AG04449 (cell line): ENCODE measurements around the gene DLK1.
A peak's percentile ranks its signal among the peaks of the same experiment; 100 is the strongest.

Source experiments
- CTCF ChIA-PET: fragments of 350-600 bp; formaldehyde crosslinking; extraction: SDS; loops from one replicate; lab custom pipeline; 2021; ENCODE audit warnings: antibody characterized with exemption; lab: Yijun Ruan, JAX
- POLR2A ChIA-PET: fragments of 400-600, 350-600 bp; formaldehyde crosslinking; extraction: SDS; loops from one replicate; lab custom pipeline; 2020; ENCODE audit warnings: antibody characterized with exemption, inconsistent platforms; lab: Yijun Ruan, JAX
- DNase-seq: peaks from one replicate; pipeline ENCODE4 v3.0.0-alpha.2; 2010; ENCODE audit warnings: low read depth, low spot score
- H3K4me3 ChIP-seq: 2 replicates; pipeline ENCODE4 v1.5.1; 2011; ENCODE audit warnings: low read depth, mild to moderate bottlenecking, control low read depth, low read length
- TF ChIP-seq, protein P1 (sequence below): IDR thresholded peaks from one replicate; pipeline ENCODE4 v1.5.1; 2011; ENCODE audit warnings: mild to moderate bottlenecking, moderate library complexity, low read length, control low read depth, inconsistent platforms; ENCODE audit not compliant: insufficient read depth; ENCODE audit errors: missing control alignments

The DLK1 gene

DNA sequence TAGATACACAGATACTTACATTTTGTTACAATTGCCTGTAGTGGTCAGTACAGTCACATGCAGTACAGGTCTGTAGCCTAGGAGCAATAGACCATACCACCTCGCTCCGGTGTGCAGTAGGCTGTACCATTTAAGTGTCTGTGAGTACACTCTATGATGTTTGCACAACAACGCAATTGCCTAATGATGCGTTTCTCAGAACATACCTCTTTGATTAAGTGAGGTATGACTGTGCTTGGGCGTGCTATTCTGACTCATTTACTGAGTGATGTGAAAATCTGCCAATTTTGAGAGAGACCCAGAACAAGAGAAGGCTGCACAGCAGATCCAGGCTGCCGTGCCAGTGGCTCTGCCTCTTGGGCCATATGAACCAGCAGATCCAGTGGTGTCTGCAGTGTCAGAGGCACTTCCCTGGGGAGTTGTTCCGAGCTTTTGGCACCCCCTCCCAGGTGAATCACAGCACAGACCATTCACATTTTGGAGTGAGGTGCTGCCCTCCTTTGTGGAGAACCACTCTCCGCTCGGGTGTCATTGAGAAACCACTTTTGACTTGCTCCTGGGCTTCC is 20.4 kb downstream of the DLK1 start:
- H3K4me3 ChIP-seq: no peak overlapping the region
- POLR2A ChIA-PET: no interaction called here
- CTCF ChIA-PET: interaction anchor here (0.6 kb wide), 1 partner anchor 884 kb away, joined by 3 read pairs; no protein-coding TSS in a partner anchor
- DNase-seq: peak; percentile 86
- TF ChIP-seq, protein P1, sequence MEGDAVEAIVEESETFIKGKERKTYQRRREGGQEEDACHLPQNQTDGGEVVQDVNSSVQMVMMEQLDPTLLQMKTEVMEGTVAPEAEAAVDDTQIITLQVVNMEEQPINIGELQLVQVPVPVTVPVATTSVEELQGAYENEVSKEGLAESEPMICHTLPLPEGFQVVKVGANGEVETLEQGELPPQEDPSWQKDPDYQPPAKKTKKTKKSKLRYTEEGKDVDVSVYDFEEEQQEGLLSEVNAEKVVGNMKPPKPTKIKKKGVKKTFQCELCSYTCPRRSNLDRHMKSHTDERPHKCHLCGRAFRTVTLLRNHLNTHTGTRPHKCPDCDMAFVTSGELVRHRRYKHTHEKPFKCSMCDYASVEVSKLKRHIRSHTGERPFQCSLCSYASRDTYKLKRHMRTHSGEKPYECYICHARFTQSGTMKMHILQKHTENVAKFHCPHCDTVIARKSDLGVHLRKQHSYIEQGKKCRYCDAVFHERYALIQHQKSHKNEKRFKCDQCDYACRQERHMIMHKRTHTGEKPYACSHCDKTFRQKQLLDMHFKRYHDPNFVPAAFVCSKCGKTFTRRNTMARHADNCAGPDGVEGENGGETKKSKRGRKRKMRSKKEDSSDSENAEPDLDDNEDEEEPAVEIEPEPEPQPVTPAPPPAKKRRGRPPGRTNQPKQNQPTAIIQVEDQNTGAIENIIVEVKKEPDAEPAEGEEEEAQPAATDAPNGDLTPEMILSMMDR: no peak

DNA sequence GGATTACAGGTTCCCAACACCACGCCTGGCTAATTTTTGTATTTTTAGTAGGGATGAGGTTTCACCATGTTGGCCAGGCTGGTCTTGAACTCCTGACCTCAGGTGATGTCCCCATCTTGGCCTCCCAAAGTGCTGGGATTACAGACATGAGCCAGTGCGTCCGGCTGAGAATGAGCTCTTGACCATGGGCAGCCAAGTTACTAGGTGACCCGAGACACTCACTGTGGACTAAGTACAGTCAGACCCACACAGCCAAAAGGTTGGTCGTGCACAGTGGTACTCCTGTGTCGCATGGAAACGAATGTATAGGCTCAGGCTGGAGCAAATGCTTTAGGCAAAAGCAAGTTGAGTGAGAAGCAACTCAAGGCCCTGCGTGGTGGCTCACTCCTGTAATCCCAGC is 21.0 kb downstream of the DLK1 start:
- POLR2A ChIA-PET: no interaction called here
- CTCF ChIA-PET: interaction anchor here (0.6 kb wide), 1 partner anchor 883 kb away, joined by 3 read pairs; no protein-coding TSS in a partner anchor
- no peak for DNase-seq
- H3K4me3 ChIP-seq: no peak overlapping the region
- TF ChIP-seq, protein P1: no peak

DNA sequence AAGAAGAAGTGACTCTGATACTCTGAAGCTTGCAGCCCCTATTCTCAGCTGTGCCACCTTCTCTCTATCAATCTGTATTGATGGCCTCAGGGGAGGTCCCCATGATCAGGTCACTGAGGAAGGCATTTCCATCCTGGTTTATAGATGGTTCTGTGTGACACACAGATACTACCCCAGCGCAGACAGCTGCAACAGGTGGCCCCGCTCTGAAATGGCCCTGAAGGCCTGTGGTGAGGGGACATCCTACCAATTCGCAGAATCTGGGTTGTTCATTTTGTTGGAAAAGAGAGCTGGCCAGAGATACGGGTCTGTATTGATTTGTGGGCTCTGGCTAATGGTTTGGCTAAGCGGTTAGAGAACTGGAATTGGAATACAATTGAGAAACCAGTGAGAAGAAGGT is 21.7 kb downstream of the DLK1 start:
- POLR2A ChIA-PET: no interaction called here
- CTCF ChIA-PET: interaction anchor here (1.3 kb wide), 1 partner anchor 365 kb away, joined by 3 read pairs; no protein-coding TSS in a partner anchor
- DNase-seq: no peak
- TF ChIP-seq, protein P1: no peak
- no peak overlapping the region for H3K4me3 ChIP-seq

DNA sequence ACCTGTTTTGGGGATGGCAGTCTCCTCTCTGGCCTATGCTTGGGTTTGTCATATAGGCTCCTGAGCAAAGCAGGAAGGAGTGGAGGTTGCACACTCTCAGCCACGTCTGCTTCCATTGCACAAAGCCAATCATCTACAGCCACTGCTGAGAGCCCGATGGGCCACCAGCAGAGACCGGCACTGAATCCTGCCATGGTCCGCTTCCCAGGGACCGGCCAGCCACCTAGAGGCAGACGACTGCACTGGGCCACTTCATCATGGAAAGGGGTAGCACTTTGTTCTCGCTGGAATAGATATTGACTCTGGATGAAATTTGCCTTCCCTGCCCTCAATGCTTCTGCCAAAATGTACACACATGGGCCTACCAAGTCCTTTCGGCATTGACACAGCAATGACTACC is 22.3 kb downstream of the DLK1 start:
- H3K4me3 ChIP-seq: no peak overlapping the region
- ChIA-PET POLR2A (no interaction called here), CTCF (interaction anchor here (1.3 kb wide), 1 partner anchor 365 kb away, joined by 3 read pairs; no protein-coding TSS in a partner anchor)
- TF ChIP-seq, protein P1: no peak
- no peak for DNase-seq

DNA sequence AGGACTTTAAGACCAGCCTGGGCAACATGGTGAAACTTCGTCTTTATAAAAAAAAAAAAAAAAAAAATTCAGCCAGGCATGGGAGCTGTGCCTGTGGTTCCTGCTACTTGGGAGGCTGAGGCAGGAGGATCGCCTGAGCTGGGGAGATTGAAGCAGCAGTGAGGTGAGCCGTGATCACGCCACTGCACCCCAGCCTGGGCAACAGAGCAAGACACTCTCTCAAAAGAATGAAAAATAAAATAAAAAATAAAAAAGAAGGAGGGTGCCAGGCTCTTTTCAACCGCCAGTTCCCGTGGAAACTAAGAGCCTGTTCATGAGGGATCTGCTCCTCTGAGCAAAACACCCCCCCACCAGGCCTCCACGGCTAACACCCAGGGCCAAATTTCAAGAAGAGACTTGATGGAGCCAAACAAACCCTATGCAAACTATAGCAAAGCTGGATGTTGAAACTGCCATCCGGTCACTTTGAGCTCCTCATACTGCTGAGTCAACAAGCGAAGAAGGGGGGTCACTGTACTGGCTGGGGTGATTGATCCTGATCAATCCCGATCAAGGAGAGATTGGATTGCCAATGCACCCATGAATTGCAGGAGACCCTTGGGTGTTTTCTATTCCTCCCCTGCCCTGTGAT is 23.4 kb downstream of the DLK1 start:
- H3K4me3 ChIP-seq: no peak overlapping the region
- DNase-seq: no peak
- CTCF ChIA-PET: no interaction called here
- POLR2A ChIA-PET: no interaction called here
- TF ChIP-seq, protein P1: no peak
